HS-27A (cell line): ENCODE results near the gene GSTA1.
"Not testable (repeated sequence)": the region's sequence is repeated elsewhere in the genome, so short reads cannot be mapped to it uniquely, and the experiment has no call there.

Experiments
- DNase-seq: peaks from one replicate; pipeline ENCODE4 v3.0.0-alpha.2; 2012; ENCODE audit warnings: low read depth, missing footprints

The GSTA1 gene

GRCh38 chr6:52757651-52758338, 45.8 kb downstream of the GSTA1 start:
- DNase-seq = not testable (repeated sequence)

- no peak for DNase-seq
These were observed 49.2 kb downstream of the GSTA1 start for GRCh38 chr6:52754443-52754842.

- DNase-seq = not testable (repeated sequence)
These were observed 50.5 kb downstream of the GSTA1 start for GRCh38 chr6:52753137-52753536.

GRCh38 chr6:52752310-52752709, 51.3 kb downstream of the GSTA1 start:
- no peak for DNase-seq

GRCh38 chr6:52749556-52750152, 54.0 kb downstream of the GSTA1 start:
- no peak for DNase-seq

GRCh38 chr6:52747301-52747700, 56.3 kb downstream of the GSTA1 start:
- DNase-seq = not testable (repeated sequence)

- no peak for DNase-seq
These were observed 57.4 kb downstream of the GSTA1 start for GRCh38 chr6:52746213-52746612.

GRCh38 chr6:52745764-52746201, 57.8 kb downstream of the GSTA1 start:
- DNase-seq = no peak

- DNase-seq = no peak
These were observed 61.7 kb downstream of the GSTA1 start for GRCh38 chr6:52741872-52742271.
